Measurements from ENCODE around the gene SSU72.
"Not testable (repeated sequence)": the region's sequence is repeated elsewhere in the genome, so short reads cannot be mapped to it uniquely, and the experiment has no call there.

SSU72 gene

DNA sequence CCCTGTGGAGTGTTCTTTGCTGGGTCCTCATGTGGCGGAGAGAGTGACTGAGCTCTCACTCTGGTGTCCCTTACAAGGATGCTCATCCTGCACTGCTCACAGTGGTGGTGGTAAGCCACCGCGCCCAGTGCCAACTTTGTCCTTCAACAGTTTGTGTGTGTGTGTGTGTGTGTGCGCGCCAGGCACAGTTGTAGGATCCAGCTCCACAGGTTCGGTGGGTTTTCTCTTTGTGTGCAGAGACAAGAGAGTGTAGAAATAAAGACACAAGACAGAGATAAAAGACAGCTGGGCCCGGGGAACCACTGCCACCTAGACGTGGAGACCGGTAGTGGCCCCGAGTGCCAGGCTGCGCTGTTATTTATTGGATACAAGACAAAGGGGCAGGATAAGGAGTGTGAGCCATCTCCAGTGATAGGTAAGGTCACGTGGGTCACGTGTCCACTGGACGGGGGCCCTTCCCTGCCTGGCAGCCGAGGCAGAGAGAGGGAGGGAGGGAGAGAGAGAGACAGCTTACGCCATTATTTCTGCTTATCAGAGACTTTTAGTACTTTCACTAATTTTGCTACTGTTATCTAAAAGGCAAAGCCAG, 69.8 kb downstream of the SSU72 start:
- peak; percentile 61 for TF ChIP-seq CTCF (IDR thresholded peaks at IDR 0.05; ENCODE audit: low read length)
- H4K20me1 ChIP-seq (ENCODE audit: insufficient read depth, low read length); H3K4me1 ChIP-seq (ENCODE audit: insufficient read depth, low read length, severe bottlenecking); H3K36me3 ChIP-seq (ENCODE audit: insufficient read depth, low read length); H3K9me2 ChIP-seq (ENCODE audit: low read depth, low read length); H3K9me3 ChIP-seq (ENCODE audit: low read length); H3K79me2 ChIP-seq (ENCODE audit: insufficient read depth, low read length); H3F3A ChIP-seq (ENCODE audit: insufficient read depth, low read length); H2AFZ ChIP-seq (ENCODE audit: low read length); H3K27me3 ChIP-seq (ENCODE audit: insufficient read depth, low read length): not testable (repeated sequence)
- H3K27ac ChIP-seq (ENCODE audit: low read depth, low read length, poor library complexity, severe bottlenecking) = peak overlapping the region; percentile 60
- peak overlapping the region; percentile 39; the same call in 1 of the 2 replicates for H3K9ac ChIP-seq (ENCODE audit: low read length)
- H3K4me3 ChIP-seq (ENCODE audit: low read depth, low read length, poor library complexity, severe bottlenecking) = peak overlapping the region; percentile 41
- peak overlapping the region; percentile 55 for H3K4me2 ChIP-seq (ENCODE audit: low read length)

GRCh38 chr1:1495461-1495975, 79.1 kb downstream of the SSU72 start:
- not testable (repeated sequence) for H3K79me2 ChIP-seq (ENCODE audit: insufficient read depth, low read length); H3K4me2 ChIP-seq (ENCODE audit: low read length); H2AFZ ChIP-seq (ENCODE audit: low read length); H3F3A ChIP-seq (ENCODE audit: insufficient read depth, low read length); H3K9ac ChIP-seq (ENCODE audit: low read length); H4K20me1 ChIP-seq (ENCODE audit: insufficient read depth, low read length); H3K9me3 ChIP-seq (ENCODE audit: low read length); H3K27me3 ChIP-seq (ENCODE audit: insufficient read depth, low read length); H3K4me3 ChIP-seq (ENCODE audit: low read depth, low read length, poor library complexity, severe bottlenecking); H3K4me1 ChIP-seq (ENCODE audit: insufficient read depth, low read length, severe bottlenecking); H3K27ac ChIP-seq (ENCODE audit: low read depth, low read length, poor library complexity, severe bottlenecking); H3K9me2 ChIP-seq (ENCODE audit: low read depth, low read length)
- H3K36me3 ChIP-seq (ENCODE audit: insufficient read depth, low read length) = peaks cover 47% of the 10 kb centered on the region

DNA sequence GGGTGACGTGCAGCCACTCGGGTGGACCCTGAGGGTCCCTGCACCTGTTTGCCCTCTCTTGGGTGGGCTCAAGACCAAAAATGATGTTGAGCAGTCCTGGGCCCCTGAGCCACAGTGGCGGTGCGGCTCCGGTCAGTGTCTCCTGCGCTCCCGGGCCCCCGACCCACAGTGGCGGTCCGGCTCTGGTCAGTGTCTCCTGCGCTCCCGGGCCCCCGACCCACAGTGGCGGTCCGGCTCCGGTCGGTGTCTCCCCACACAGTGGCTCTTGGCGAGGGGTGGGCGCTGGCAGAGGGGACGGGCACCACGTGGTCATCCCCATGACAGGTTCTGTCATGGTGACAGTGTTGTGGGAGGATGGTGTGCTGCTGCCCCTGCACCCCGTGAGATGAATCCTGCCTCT, 80.4 kb downstream of the SSU72 start:
- peaks cover 59% of the 10 kb centered on the region for H3K36me3 ChIP-seq (ENCODE audit: insufficient read depth, low read length)
- not testable (repeated sequence) for H3K4me2 ChIP-seq (ENCODE audit: low read length); H3K4me3 ChIP-seq (ENCODE audit: low read depth, low read length, poor library complexity, severe bottlenecking); H3K27me3 ChIP-seq (ENCODE audit: insufficient read depth, low read length); H4K20me1 ChIP-seq (ENCODE audit: insufficient read depth, low read length); H3K79me2 ChIP-seq (ENCODE audit: insufficient read depth, low read length); H3K9me3 ChIP-seq (ENCODE audit: low read length); H3K9ac ChIP-seq (ENCODE audit: low read length); H3F3A ChIP-seq (ENCODE audit: insufficient read depth, low read length); H3K4me1 ChIP-seq (ENCODE audit: insufficient read depth, low read length, severe bottlenecking); H3K9me2 ChIP-seq (ENCODE audit: low read depth, low read length); H2AFZ ChIP-seq (ENCODE audit: low read length); H3K27ac ChIP-seq (ENCODE audit: low read depth, low read length, poor library complexity, severe bottlenecking)

All from OCI-LY1 (cell line).